ENCODE measurements around the gene GLTP.
A peak's percentile ranks its signal among the peaks of the same experiment; 100 is the strongest.

GLTP gene

DNA sequence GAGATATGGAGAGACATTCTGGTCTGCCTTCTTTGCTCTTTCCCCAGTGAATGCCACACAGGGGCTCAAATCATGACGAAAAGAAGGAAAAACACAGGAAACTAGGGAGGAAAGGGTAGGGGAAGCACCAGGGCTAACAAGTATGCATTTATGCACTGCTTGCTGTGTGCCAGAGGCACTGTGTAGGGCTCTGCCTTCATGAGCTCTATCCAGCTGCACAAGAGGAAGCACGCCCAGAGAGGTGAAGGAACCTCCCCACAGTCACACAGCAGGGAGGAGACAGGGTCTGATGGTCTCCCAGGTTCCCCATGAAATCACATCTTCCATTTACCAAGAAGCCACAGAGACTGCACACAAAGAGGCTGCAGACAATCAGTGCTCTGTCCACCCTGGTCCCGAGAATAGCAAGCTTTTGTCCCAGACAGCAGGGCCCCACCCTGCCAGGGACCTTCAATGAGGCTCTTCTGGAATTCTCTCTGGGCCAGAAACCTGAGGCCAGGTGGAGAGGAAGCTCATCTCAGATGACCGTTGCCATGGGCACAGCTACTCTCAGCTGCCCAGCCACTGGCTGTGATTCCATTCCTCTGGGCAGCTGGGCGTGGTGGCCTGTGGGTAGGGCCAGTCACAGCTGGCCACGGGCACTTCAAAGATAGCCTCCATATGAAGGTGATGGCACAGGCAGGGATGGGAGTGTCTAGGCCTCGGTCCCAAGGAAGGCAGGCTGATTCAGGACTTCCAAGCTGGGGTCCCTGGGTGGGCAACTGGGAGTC lies 39.9 kb downstream of the GLTP start:
- TF ChIP-seq, protein P1, sequence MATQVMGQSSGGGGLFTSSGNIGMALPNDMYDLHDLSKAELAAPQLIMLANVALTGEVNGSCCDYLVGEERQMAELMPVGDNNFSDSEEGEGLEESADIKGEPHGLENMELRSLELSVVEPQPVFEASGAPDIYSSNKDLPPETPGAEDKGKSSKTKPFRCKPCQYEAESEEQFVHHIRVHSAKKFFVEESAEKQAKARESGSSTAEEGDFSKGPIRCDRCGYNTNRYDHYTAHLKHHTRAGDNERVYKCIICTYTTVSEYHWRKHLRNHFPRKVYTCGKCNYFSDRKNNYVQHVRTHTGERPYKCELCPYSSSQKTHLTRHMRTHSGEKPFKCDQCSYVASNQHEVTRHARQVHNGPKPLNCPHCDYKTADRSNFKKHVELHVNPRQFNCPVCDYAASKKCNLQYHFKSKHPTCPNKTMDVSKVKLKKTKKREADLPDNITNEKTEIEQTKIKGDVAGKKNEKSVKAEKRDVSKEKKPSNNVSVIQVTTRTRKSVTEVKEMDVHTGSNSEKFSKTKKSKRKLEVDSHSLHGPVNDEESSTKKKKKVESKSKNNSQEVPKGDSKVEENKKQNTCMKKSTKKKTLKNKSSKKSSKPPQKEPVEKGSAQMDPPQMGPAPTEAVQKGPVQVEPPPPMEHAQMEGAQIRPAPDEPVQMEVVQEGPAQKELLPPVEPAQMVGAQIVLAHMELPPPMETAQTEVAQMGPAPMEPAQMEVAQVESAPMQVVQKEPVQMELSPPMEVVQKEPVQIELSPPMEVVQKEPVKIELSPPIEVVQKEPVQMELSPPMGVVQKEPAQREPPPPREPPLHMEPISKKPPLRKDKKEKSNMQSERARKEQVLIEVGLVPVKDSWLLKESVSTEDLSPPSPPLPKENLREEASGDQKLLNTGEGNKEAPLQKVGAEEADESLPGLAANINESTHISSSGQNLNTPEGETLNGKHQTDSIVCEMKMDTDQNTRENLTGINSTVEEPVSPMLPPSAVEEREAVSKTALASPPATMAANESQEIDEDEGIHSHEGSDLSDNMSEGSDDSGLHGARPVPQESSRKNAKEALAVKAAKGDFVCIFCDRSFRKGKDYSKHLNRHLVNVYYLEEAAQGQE (IDR thresholded peaks at IDR 0.05; ENCODE audit: low read depth) = no peak
- TF ChIP-seq, protein P2, sequence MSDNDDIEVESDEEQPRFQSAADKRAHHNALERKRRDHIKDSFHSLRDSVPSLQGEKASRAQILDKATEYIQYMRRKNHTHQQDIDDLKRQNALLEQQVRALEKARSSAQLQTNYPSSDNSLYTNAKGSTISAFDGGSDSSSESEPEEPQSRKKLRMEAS (IDR thresholded peaks at IDR 0.05) = peak; percentile 63; the same call in 1 of the 2 replicates
- TF ChIP-seq TEAD4 (IDR thresholded peaks at IDR 0.05) = peak; percentile 59; the same call in 1 of the 2 replicates
- TF ChIP-seq, protein P3, sequence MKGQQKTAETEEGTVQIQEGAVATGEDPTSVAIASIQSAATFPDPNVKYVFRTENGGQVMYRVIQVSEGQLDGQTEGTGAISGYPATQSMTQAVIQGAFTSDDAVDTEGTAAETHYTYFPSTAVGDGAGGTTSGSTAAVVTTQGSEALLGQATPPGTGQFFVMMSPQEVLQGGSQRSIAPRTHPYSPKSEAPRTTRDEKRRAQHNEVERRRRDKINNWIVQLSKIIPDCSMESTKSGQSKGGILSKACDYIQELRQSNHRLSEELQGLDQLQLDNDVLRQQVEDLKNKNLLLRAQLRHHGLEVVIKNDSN (IDR thresholded peaks at IDR 0.05) = no peak
- TF ChIP-seq RAD21 (IDR thresholded peaks at IDR 0.05; ENCODE audit: low read depth) = no peak
- TF ChIP-seq TAF1 (IDR thresholded peaks at IDR 0.05; ENCODE audit: low read depth) = no peak
- TF ChIP-seq NFIC (IDR thresholded peaks at IDR 0.05) = no peak
- TF ChIP-seq ZBTB7A (IDR thresholded peaks at IDR 0.05; ENCODE audit: low read depth) = no peak
- TF ChIP-seq EP300 (IDR thresholded peaks at IDR 0.05; ENCODE audit: borderline replicate concordance) = 0 out of 2 replicates have a peak, but pooled peaks have one; percentile 23
- TF ChIP-seq CREB1 (IDR thresholded peaks at IDR 0.05; ENCODE audit: low read depth) = no peak
- no peak for TF ChIP-seq FOXM1 (IDR thresholded peaks at IDR 0.05; ENCODE audit: borderline replicate concordance, low read depth)
- TF ChIP-seq CEBPB (IDR thresholded peaks at IDR 0.05) = no peak
- TF ChIP-seq TCF12 (IDR thresholded peaks at IDR 0.05; ENCODE audit: low read depth) = peak; percentile 51; the same call in 1 of the 2 replicates
- no peak for TF ChIP-seq EGR1 (IDR thresholded peaks at IDR 0.05)
- no peak for TF ChIP-seq YY1 (IDR thresholded peaks at IDR 0.05; ENCODE audit: low read depth)

DNA sequence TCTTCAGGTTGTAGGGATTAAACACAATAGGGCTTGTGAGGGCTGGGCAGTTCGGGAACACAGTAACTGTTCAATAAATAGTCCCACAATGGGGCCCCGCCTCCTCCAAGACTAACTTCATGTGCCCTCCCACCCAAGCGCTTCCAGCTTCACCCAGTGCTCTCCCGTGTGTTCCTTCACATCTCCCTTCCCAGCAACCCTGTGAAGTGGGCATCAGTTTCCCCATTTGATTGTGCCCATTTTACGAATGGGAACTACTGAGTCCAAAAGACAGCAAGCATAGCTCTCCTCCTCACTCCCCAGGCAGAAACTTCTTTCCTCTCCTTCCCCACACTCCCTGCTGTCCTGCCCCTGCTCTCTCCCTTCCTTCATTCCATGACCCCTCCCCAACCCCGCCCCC lies 40.9 kb downstream of the GLTP start:
- TF ChIP-seq, protein P3 (IDR thresholded peaks at IDR 0.05) = no peak
- TF ChIP-seq TAF1 (IDR thresholded peaks at IDR 0.05; ENCODE audit: low read depth) (no peak), EP300 (IDR thresholded peaks at IDR 0.05; ENCODE audit: borderline replicate concordance) (no peak), EGR1 (IDR thresholded peaks at IDR 0.05) (no peak), ZBTB7A (IDR thresholded peaks at IDR 0.05; ENCODE audit: low read depth) (no peak)
- TF ChIP-seq, protein P2 (IDR thresholded peaks at IDR 0.05) = no peak

DNA sequence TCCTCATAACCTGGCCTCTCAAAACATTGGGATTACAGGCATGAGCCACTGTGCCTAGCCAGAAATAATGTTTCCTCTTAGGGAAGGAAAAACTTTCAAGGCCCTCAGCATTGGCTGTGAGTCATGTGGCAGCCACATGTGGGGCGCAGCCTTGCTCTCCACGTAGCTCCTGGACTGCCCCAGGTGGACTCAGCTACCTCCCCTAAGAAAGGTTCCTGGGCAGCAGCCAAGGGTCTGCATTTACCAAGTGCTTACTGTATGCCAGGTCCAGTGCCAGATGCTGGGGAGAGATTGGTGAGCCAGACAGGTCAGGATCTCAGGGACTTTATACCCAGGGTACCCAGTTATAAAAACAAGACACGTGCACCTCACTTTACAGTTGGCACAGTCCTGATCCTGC lies 43.4 kb downstream of the GLTP start:
- TF ChIP-seq, protein P1 (IDR thresholded peaks at IDR 0.05; ENCODE audit: low read depth) = no peak
- TF ChIP-seq ZBTB7A (IDR thresholded peaks at IDR 0.05; ENCODE audit: low read depth) = no peak
- TF ChIP-seq EP300 (IDR thresholded peaks at IDR 0.05; ENCODE audit: borderline replicate concordance) = no peak
- TF ChIP-seq, protein P3 (IDR thresholded peaks at IDR 0.05) = no peak
- TF ChIP-seq, protein P2 (IDR thresholded peaks at IDR 0.05) = no peak
- TF ChIP-seq TEAD4 (IDR thresholded peaks at IDR 0.05) = no peak
- TF ChIP-seq TCF12 (IDR thresholded peaks at IDR 0.05; ENCODE audit: low read depth) = no peak
- TF ChIP-seq RAD21 (IDR thresholded peaks at IDR 0.05; ENCODE audit: low read depth) = no peak
- no peak for TF ChIP-seq CREB1 (IDR thresholded peaks at IDR 0.05; ENCODE audit: low read depth)
- TF ChIP-seq FOXM1 (IDR thresholded peaks at IDR 0.05; ENCODE audit: borderline replicate concordance, low read depth) = no peak
- TF ChIP-seq NFIC (IDR thresholded peaks at IDR 0.05) = no peak
- no peak for TF ChIP-seq TAF1 (IDR thresholded peaks at IDR 0.05; ENCODE audit: low read depth)
- no peak for TF ChIP-seq EGR1 (IDR thresholded peaks at IDR 0.05)

DNA sequence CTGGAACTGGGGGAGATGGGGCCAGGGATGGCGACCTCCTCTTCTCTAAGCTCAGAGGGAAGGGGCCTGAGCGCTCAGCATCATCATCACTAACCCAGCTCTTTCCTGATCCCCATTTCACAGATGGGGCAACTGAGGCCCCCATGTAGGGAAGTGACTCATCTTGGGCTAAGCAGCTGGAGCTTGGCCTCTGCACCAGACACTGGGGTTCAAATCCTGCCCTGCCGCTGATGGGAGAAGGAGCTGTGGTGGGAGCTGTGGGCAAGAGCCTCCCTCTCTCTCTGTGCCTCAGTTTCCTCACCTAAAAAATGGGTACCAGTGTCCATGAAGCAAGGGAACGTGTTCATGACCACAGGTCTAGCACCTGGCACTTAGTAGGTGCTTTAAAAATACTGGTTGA lies 44.5 kb downstream of the GLTP start:
- no peak for TF ChIP-seq EP300 (IDR thresholded peaks at IDR 0.05; ENCODE audit: borderline replicate concordance)
- no peak for TF ChIP-seq CEBPB (IDR thresholded peaks at IDR 0.05)
- TF ChIP-seq NFIC (IDR thresholded peaks at IDR 0.05) = no peak
- TF ChIP-seq FOXM1 (IDR thresholded peaks at IDR 0.05; ENCODE audit: borderline replicate concordance, low read depth) = no peak
- no peak for TF ChIP-seq CREB1 (IDR thresholded peaks at IDR 0.05; ENCODE audit: low read depth)
- TF ChIP-seq, protein P2 (IDR thresholded peaks at IDR 0.05) = no peak
- no peak for TF ChIP-seq TEAD4 (IDR thresholded peaks at IDR 0.05)
- no peak for TF ChIP-seq RAD21 (IDR thresholded peaks at IDR 0.05; ENCODE audit: low read depth)
- no peak for TF ChIP-seq TCF12 (IDR thresholded peaks at IDR 0.05; ENCODE audit: low read depth)
- TF ChIP-seq ZBTB7A (IDR thresholded peaks at IDR 0.05; ENCODE audit: low read depth) = no peak
- TF ChIP-seq, protein P1 (IDR thresholded peaks at IDR 0.05; ENCODE audit: low read depth) = no peak

Measured in Ishikawa (cell line).